Neural cell (in vitro differentiated cells): Measurements from ENCODE around the gene TMEM30B. TPM values are rescaled to one million over a fixed set of nuclear protein-coding genes. Genes with fewer than 3 reads are reported as not detected.

Source experiments
- H2AFZ ChIP-seq: fragments of 200-600, 300-800 bp; sonication (generic), shearing (Covaris generic); 2 replicates; pipeline ENCODE4 v1.6.0; 2014; ENCODE audit warnings: low read depth, mild to moderate bottlenecking, antibody characterized with exemption, low read length, moderate library complexity
- H3F3A ChIP-seq: fragments of 200-600 bp; shearing (Covaris generic); 2 replicates; pipeline ENCODE4 v1.6.1; 2016; ENCODE audit warnings: mild to moderate bottlenecking, moderate library complexity, mixed read lengths, antibody characterized with exemption, low read length; ENCODE audit not compliant: insufficient read depth, poor library complexity, severe bottlenecking
- H3K27ac ChIP-seq: fragments of 200-600, 300-800 bp; sonication (generic), shearing (Covaris generic); 2 replicates; pipeline ENCODE4 v1.5.1; 2014; ENCODE audit warnings: mild to moderate bottlenecking, low read length, moderate library complexity
- H3K27me3 ChIP-seq: fragments of 300-800, 200-600 bp; sonication (generic), shearing (Covaris generic); 2 replicates; pipeline ENCODE4 v1.6.0; 2014; ENCODE audit warnings: mild to moderate bottlenecking, low read depth, low read length, moderate library complexity; ENCODE audit not compliant: insufficient read depth
- H3K36me3 ChIP-seq: fragments of 300-800, 200-600 bp; sonication (generic), shearing (Covaris generic); 2 replicates; pipeline ENCODE4 v1.5.1; 2014; ENCODE audit warnings: mild to moderate bottlenecking, antibody characterized with exemption, low read length, moderate library complexity; ENCODE audit not compliant: insufficient read depth
- H3K4me2 ChIP-seq: fragments of 300-800, 200-600 bp; sonication (generic), shearing (Covaris generic); 2 replicates; pipeline ENCODE4 v1.6.0; 2014; ENCODE audit warnings: mild to moderate bottlenecking, low read length
- H3K4me3 ChIP-seq: fragments of 300-800, 200-600 bp; sonication (generic), shearing (Covaris generic); 2 replicates; pipeline ENCODE4 v1.5.1; 2014; ENCODE audit warnings: mild to moderate bottlenecking, low read length, moderate library complexity
- H3K79me2 ChIP-seq: fragments of 200-600 bp; shearing (Covaris generic); replicated peaks from 2 replicates; pipeline ENCODE4 v1.6.0; 2014; ENCODE audit warnings: mild to moderate bottlenecking, low read length, moderate library complexity; ENCODE audit not compliant: insufficient read depth
- H3K9ac ChIP-seq: fragments of 300-800, 200-600 bp; sonication (generic), shearing (Covaris generic); 2 replicates; pipeline ENCODE4 v1.6.1; 2016; ENCODE audit warnings: mild to moderate bottlenecking, low read length, mixed read lengths
- H3K9me2 ChIP-seq: fragments of 200-600 bp; shearing (Covaris generic); 2 replicates; pipeline ENCODE4 v1.6.1; 2016; ENCODE audit warnings: mild to moderate bottlenecking, low read length, mixed read lengths; ENCODE audit not compliant: insufficient read depth
- H3K9me3 ChIP-seq: fragments of 200-600, 300-800 bp; sonication (generic), shearing (Covaris generic); 2 replicates; pipeline ENCODE4 v1.6.1; 2016; ENCODE audit warnings: mild to moderate bottlenecking, mixed run types, low read length, moderate library complexity, mixed read lengths
- H4K20me1 ChIP-seq: fragments of 200-600 bp; shearing (Covaris generic); 2 replicates; pipeline ENCODE4 v1.6.1; 2016; ENCODE audit warnings: mild to moderate bottlenecking, mixed run types; ENCODE audit not compliant: insufficient read depth
- EZH2 ChIP-seq: fragments of 200-600, 300-800 bp; shearing (Covaris generic), sonication (generic); IDR thresholded peaks from 2 replicates; pipeline ENCODE4 v1.6.1; 2014; ENCODE audit warnings: antibody characterized with exemption, low read length, borderline replicate concordance, mild to moderate bottlenecking; ENCODE audit not compliant: insufficient read depth, poor library complexity, severe bottlenecking
- MXI1 ChIP-seq: fragments of 450-650 bp; conservative IDR thresholded peaks from 2 replicates; pipeline ENCODE4 v1.6.1; 2014; ENCODE audit warnings: antibody characterized with exemption, mild to moderate bottlenecking; ENCODE audit not compliant: poor library complexity, severe bottlenecking
- RAD21 ChIP-seq: fragments of 450-650 bp; conservative IDR thresholded peaks from 2 replicates; pipeline ENCODE4 v1.6.1; 2014; ENCODE audit warnings: antibody characterized with exemption, mild to moderate bottlenecking, moderate library complexity
- REST ChIP-seq: IDR thresholded peaks from 2 replicates; pipeline ENCODE4 v1.6.1; 2012; ENCODE audit warnings: borderline replicate concordance
- TAF1 ChIP-seq: IDR thresholded peaks from 2 replicates; pipeline ENCODE4 v1.6.1; 2012; ENCODE audit warnings: low read depth
- polyA plus RNA-seq: library from polyadenylated mRNA; depleted of rRNA; stranded (reverse); fragments of >200 nt; gene quantifications from 2 replicates; pipeline ENCODE4 v1.2.3, GENCODE V29; 2014

The TMEM30B gene
- polyA plus RNA-seq, 1 donor from 2014 or later: 0.28 TPM

GRCh38 chr14:61271552-61271951 is 9.6 kb downstream of the TMEM30B start:
- TF ChIP-seq REST (no peak), RAD21 (no peak), MXI1 (no peak), EZH2 (no peak)
- Histone ChIP-seq H3K9ac (no peak overlapping the region), H3F3A (no peaks in the 10 kb centered on the region), H4K20me1 (no peaks in the 10 kb centered on the region), H3K27ac (no peak overlapping the region), H3K4me3 (no peak overlapping the region), H3K36me3 (no peaks in the 10 kb centered on the region), H3K79me2 (no peaks in the 10 kb centered on the region), H3K4me2 (no peak overlapping the region), H3K9me3 (no peaks in the 10 kb centered on the region), H3K9me2 (no peaks in the 10 kb centered on the region), H2AFZ (no peak overlapping the region), H3K27me3 (peaks cover 5% of the 10 kb centered on the region)

- H3K27ac ChIP-seq: no peak overlapping the region
These were observed 10.4 kb downstream of the TMEM30B start for GRCh38 chr14:61270714-61271113.

More at GRCh38 chr14:61270714-61271113, 10.4 kb downstream of the TMEM30B start:
- Histone ChIP-seq H4K20me1 (no peaks in the 10 kb centered on the region), H3K9me2 (no peaks in the 10 kb centered on the region), H3K36me3 (no peaks in the 10 kb centered on the region), H3F3A (no peaks in the 10 kb centered on the region), H3K4me2 (no peak overlapping the region), H3K27me3 (peaks cover 5% of the 10 kb centered on the region), H3K9ac (no peak overlapping the region), H2AFZ (no peak overlapping the region), H3K9me3 (no peaks in the 10 kb centered on the region), H3K4me3 (no peak overlapping the region), H3K79me2 (no peaks in the 10 kb centered on the region)
- TF ChIP-seq REST (no peak), EZH2 (no peak), TAF1 (no peak)
